TTC549 (cell line): Measurements from ENCODE around the gene PGA5.
"Not testable (repeated sequence)": the region's sequence is repeated elsewhere in the genome, so short reads cannot be mapped to it uniquely, and the experiment has no call there.

Experiments used
- FAIRE-seq: peaks from 2 replicates; lab custom pipeline; 2012; peaks lifted over from hg19 to GRCh38; lab: Jason Lieb, UNC

The PGA5 gene

GRCh38 chr11:61240875-61241274 lies at the start of gene PGA5:
TSS of gene PGA5 (plus strand) at chr11:61241175. CDS start at chr11:61241227, 52 bp downstream.
- not testable (repeated sequence) for FAIRE-seq

- FAIRE-seq, result no peak
Measured at GRCh38 chr11:61193596-61193995, 47.4 kb upstream of the PGA5 start.

GRCh38 chr11:61194169-61194671 lies 46.8 kb upstream of the PGA5 start:
- no peak for FAIRE-seq

- no peak for FAIRE-seq
Measured at GRCh38 chr11:61194981-61195695, 45.8 kb upstream of the PGA5 start.

- FAIRE-seq, result no peak
Measured at GRCh38 chr11:61195719-61196118, 45.3 kb upstream of the PGA5 start.

- FAIRE-seq, result no peak
Measured at GRCh38 chr11:61198361-61198760, 42.6 kb upstream of the PGA5 start.

GRCh38 chr11:61198948-61199523 lies 41.9 kb upstream of the PGA5 start:
- FAIRE-seq, result no peak

GRCh38 chr11:61201476-61201875 lies 39.5 kb upstream of the PGA5 start:
- FAIRE-seq, result no peak

GRCh38 chr11:61202950-61203746 lies 37.8 kb upstream of the PGA5 start, which contains the start of gene PGA3:
TSS of gene PGA3 (plus strand) at chr11:61203515. CDS start at chr11:61203565, 50 bp downstream.
- FAIRE-seq, result not testable (repeated sequence)

- not testable (repeated sequence) for FAIRE-seq
Measured at GRCh38 chr11:61203873-61204272, 37.1 kb upstream of the PGA5 start.

GRCh38 chr11:61204502-61205059 lies 36.4 kb upstream of the PGA5 start:
- not testable (repeated sequence) for FAIRE-seq

GRCh38 chr11:61207636-61208310 lies 33.2 kb upstream of the PGA5 start:
- FAIRE-seq, result not testable (repeated sequence)

GRCh38 chr11:61210629-61211028 lies 30.3 kb upstream of the PGA5 start:
- not testable (repeated sequence) for FAIRE-seq

GRCh38 chr11:61211327-61211952 lies 29.5 kb upstream of the PGA5 start:
- FAIRE-seq, result not testable (repeated sequence)

- FAIRE-seq, result not testable (repeated sequence)
Measured at GRCh38 chr11:61212202-61212601, 28.8 kb upstream of the PGA5 start.

GRCh38 chr11:61213711-61214324 lies 27.2 kb upstream of the PGA5 start:
- not testable (repeated sequence) for FAIRE-seq

- FAIRE-seq, result not testable (repeated sequence)
Measured at GRCh38 chr11:61218306-61218705, 22.7 kb upstream of the PGA5 start.

GRCh38 chr11:61219016-61219415 lies 22.0 kb upstream of the PGA5 start:
- not testable (repeated sequence) for FAIRE-seq

GRCh38 chr11:61222047-61222446 lies 18.9 kb upstream of the PGA5 start, which contains the start of gene PGA4:
TSS of gene PGA4 (plus strand) at chr11:61222347. CDS start at chr11:61222401, 54 bp downstream.
- not testable (repeated sequence) for FAIRE-seq

GRCh38 chr11:61222692-61223091 lies 18.3 kb upstream of the PGA5 start:
- FAIRE-seq, result not testable (repeated sequence)
